Esophagus squamous epithelium (tissue), 4 donors: Measurements from ENCODE around the gene HK3.

Experiments used
- POLR2A ChIP-seq, 4 donors: fragments of 450-650 bp; IDR thresholded peaks; one replicate each; pipeline ENCODE4 v1.6.1; 2017; ENCODE audit warnings: antibody characterized with exemption in 4 of 4, mild to moderate bottlenecking in 4 of 4, moderate library complexity in 3 of 4
- TF ChIP-seq, protein P1 (sequence below), 6 experiments: fragments of 450-650 bp in 4 of 6; fragments of 200-600 bp in 2 of 6; sonication (generic) in 2 of 6; IDR thresholded peaks; one replicate each; pipeline ENCODE4 v1.5.1; 2016 to 2019; ENCODE audit warnings: antibody characterized with exemption in 6 of 6, mild to moderate bottlenecking in 4 of 6, moderate library complexity in 4 of 6

DNA sequence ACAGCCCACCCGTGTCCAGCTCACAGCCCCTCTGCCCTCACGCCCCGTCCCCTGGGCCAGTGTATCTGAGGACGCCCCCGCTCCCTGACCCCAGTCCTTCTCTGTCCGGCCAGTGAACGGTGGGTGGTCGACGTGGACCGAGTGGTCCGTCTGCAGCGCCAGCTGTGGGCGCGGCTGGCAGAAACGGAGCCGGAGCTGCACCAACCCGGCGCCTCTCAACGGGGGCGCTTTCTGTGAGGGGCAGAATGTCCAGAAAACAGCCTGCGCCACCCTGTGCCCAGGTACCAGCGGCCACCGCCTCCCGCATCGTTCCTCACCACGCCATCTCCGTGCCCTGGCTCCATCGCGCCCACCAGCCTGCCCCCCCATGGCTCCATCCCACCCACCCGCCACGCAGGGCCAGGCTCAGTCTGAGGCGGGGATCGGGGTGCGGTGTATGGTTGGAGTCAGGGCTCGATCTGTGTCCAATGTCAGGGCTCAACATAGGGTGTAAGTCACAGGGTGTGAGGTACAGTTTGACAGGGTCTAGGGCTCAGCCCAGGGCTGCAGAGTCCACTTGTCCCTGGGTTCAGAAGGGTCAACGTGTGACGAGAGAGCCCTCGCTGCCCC is 29.5 kb downstream of the HK3 start:
- TF ChIP-seq, protein P1, sequence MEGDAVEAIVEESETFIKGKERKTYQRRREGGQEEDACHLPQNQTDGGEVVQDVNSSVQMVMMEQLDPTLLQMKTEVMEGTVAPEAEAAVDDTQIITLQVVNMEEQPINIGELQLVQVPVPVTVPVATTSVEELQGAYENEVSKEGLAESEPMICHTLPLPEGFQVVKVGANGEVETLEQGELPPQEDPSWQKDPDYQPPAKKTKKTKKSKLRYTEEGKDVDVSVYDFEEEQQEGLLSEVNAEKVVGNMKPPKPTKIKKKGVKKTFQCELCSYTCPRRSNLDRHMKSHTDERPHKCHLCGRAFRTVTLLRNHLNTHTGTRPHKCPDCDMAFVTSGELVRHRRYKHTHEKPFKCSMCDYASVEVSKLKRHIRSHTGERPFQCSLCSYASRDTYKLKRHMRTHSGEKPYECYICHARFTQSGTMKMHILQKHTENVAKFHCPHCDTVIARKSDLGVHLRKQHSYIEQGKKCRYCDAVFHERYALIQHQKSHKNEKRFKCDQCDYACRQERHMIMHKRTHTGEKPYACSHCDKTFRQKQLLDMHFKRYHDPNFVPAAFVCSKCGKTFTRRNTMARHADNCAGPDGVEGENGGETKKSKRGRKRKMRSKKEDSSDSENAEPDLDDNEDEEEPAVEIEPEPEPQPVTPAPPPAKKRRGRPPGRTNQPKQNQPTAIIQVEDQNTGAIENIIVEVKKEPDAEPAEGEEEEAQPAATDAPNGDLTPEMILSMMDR (IDR thresholded peaks at IDR 0.05): no peak
- TF ChIP-seq POLR2A (IDR thresholded peaks at IDR 0.05): no peak
